GM12875 (cell line): Measurements from ENCODE around the gene UQCR11.

Experiments used
- H3K4me3 ChIP-seq: one replicate; pipeline ENCODE4 v1.5.1; 2011; ENCODE audit warnings: low read depth, low read length, control low read depth
- TF ChIP-seq, protein P1 (sequence below): IDR thresholded peaks from 2 replicates; pipeline ENCODE4 v1.5.1; 2011; ENCODE audit warnings: low read depth, mild to moderate bottlenecking, control low read depth, inconsistent platforms, low read length, moderate library complexity, borderline replicate concordance; ENCODE audit not compliant: insufficient read depth

The UQCR11 gene

DNA sequence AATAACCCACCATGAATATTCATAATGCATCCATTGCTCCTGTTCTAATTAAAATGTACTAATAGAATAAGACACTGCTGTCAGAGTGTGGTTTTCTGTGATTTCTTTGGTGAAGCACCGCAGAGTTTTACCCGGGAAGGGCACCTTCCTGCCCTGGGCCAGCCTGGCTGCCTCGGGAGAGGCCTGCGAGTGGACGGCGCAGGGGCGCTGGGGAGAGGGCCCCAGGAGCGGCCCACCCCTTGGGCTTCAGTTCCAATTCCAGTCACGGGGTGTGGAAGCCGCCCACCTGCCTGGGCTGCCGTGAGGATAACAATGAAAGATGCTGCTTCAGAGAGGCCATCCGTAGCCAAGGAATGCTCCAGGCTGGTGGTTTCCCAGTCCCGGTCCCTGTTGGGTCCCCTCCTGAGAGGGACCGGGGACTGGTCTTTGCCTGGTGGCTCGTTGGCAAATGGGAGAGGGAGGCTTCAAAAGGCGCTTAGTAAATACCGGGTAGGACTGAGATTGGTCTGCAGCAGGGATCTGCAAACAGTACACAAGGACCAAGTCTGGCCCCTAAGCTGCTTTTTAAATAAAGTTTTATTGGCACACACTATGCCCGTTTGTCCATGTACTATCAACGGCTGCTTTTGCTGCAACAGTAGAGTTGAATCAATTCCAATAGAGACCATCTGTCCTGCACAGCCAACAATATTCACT lies 29.1 kb upstream of the UQCR11 start:
- TF ChIP-seq, protein P1, sequence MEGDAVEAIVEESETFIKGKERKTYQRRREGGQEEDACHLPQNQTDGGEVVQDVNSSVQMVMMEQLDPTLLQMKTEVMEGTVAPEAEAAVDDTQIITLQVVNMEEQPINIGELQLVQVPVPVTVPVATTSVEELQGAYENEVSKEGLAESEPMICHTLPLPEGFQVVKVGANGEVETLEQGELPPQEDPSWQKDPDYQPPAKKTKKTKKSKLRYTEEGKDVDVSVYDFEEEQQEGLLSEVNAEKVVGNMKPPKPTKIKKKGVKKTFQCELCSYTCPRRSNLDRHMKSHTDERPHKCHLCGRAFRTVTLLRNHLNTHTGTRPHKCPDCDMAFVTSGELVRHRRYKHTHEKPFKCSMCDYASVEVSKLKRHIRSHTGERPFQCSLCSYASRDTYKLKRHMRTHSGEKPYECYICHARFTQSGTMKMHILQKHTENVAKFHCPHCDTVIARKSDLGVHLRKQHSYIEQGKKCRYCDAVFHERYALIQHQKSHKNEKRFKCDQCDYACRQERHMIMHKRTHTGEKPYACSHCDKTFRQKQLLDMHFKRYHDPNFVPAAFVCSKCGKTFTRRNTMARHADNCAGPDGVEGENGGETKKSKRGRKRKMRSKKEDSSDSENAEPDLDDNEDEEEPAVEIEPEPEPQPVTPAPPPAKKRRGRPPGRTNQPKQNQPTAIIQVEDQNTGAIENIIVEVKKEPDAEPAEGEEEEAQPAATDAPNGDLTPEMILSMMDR: no peak
- H3K4me3 ChIP-seq: no peak overlapping the region

DNA sequence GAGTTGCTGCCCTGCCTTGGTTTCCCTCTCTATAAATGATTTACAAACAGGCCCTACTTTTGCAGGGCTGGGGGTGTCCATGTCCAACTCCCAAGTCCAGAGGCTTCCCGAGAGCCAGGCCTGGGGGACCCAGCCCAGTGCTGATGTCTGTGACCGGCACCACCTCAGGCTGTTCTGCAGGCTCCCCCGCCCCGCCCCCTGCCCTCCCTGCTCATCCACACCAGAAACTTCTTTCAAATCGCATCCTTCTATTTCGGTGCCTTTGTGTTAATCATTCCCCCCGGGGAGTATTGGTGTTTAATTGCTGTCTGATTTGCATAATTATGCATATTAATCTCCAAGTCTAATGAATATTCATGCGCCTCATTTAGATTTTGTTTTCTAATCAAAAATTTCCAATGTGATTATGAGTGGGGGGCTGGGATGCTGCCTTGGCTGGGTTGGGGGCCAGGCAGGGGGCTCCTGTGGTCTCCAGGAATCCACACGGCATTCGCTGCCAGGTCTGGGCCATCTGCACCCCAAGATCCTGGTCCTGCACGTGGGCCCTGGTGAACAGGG lies 28.1 kb upstream of the UQCR11 start:
- TF ChIP-seq, protein P1: no peak
- H3K4me3 ChIP-seq: no peak overlapping the region

DNA sequence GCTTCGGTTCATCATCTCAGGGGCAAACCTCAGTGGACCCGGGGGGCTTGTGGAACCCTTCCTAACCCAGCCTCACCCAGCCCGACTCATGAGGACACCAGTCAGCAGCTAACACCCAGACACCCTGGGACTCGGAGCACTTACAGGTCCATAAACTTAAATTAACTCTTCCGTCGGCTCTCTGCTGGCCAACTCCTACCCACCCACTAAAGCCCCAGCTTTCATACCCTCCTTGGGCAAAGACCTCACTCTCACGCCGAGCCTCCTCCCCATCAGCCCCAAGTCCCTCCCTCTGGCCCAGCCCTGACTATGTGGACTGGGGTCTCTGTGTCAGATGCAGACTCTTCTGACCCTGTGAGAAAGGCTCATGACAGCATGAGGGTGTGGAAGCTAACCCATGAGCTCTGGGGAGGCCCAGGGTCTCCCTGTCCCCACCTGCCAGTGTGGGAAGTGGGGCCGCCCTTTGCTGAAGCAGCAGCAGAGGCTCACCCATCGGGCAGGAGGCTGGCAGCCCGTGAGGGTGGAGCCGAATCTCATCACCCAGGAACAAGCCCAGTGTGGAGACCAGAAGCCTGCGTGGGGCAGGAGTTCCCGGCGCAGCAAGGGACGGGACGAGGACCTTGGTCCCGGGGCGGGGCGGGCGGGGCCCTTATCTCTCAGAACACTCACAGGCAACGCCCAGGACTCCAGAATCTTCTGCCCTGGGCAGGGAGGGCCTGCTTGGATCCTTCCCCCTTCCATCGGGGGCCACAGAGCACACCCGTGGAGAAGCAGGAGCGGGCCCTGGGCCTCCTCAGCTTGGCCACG lies 27.4 kb upstream of the UQCR11 start:
- TF ChIP-seq, protein P1: no peak
- no peak overlapping the region for H3K4me3 ChIP-seq

DNA sequence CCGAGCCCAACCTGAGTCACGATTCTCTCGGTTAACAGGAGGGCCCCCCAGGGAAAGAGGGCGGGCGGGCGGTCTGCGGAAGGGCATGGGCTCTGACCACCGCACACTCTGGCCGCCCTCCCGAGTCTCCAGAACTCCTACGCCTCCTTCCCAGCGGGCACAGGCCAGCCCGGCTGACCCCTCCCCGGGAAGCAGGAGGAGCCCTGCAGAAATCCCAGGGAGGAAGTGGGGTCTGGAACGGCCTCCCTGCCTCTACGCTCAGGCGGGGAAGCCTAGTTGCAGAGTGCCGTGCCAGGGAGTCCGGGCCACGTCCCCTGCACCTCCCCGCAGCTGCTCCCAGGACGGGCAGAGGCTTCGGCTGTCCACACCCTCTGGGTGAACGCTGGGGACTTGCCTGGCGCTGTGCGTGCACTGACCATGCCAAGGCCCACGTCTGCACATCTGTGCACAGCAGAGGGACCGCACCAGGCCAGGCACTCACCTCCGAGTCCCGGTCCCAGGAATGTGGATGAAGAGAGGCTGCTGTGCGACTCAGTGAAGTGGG lies 26.4 kb upstream of the UQCR11 start:
- TF ChIP-seq, protein P1: no peak
- no peak overlapping the region for H3K4me3 ChIP-seq

DNA sequence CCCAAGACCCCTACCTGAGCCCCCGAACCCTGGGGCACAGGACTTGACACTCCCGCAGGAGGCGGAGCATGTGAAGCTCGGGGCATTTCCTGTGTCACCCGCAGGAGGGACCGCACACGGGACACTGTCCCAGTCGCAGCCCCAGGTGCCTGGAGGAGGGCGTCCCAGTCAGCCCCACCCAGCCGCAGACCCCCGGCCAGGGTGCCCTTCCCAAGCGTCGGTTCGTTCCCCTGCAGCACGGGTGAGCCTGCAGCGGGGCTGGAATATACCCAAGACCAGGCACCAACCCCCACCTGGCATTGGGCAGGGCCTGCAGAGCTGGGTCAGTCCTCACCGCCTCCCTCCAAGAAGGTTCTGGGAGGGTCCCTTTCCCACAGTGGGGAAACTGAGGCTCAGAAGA lies 25.5 kb upstream of the UQCR11 start:
- TF ChIP-seq, protein P1: no peak
- H3K4me3 ChIP-seq: no peak overlapping the region

DNA sequence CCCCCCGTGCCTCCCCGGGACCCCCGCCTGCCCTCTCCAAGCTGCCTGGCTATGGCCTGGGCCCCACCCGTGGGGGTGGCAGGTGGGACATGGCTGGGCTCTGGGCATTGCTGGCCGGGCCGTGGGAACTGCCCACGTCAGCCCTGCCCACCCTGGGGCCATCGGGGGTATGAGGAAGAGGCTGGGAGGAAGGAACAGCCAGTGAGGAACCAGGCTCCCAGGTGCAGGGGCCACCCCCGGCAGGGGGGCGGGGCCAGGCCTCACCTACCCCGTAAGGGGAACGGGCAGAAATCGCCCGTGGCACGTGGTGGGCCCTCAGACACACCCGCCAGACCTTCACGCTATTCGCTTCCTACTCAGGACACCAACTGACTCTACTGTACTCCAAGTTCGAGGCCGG lies 24.8 kb upstream of the UQCR11 start:
- TF ChIP-seq, protein P1: no peak

More for the DNA sequence above, 24.8 kb upstream of the UQCR11 start:
- no peak overlapping the region for H3K4me3 ChIP-seq
